NCI-H2081 treated with DMSO at 0.1 percent for 48 hours (cell line): ENCODE results near the gene SMAD3.

ENCODE experiments used
- DNase-seq: peaks from one replicate; lab custom pipeline; 2025; lab: John Stamatoyannopoulos, UW

SMAD3 gene

DNA sequence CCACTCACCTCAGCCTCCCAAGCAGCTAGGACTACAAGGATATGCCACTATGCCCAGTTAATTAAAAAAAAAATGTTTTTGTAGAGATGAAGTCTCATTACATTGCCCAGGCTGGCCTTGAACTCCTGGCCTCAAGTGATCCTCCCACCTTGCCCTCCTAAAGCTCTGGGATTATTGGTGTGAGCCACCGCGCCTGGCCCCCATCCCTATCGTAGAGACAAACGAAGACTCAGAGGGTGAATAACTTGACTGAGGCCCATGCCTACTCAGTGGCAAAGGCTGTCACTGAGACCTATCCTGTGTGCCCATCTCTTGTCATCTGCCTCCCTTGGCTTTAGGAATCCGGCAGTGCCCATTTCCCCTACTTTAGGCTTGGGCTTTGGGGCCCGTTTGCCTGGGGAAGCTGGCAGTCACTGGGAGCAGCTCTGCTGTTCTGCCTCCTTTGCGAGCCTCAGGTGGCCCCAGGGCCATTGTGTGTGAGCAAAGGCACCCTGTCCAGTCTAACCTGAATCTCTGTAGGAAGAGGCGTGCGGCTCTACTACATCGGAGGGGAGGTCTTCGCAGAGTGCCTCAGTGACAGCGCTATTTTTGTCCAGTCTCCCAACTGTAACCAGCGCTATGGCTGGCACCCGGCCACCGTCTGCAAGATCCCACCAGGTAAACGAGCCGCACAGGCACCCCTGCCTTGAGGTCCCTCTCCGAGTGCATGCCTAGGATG, 119.0 kb downstream of the SMAD3 start:
- DNase-seq, result no peak

DNA sequence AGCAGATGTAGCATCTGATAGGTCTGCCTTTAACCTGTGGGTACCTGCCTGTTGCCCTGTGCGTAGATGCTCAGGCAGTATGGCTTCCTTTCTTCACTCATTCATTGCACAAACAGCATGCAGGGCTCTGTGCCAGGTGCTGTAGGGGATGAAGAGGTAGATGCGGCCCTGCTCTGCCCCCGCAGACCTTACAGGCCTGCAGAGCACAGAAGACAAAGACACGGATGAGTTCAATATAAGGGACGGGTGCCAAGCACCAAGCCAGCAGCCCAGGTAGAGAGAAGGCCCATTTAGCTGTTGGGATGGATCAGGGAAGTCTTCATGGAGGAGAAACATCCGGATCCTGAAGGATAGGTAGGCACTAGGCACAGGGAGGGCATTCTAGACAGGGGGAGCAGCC, 119.6 kb downstream of the SMAD3 start:
- no peak for DNase-seq

DNA sequence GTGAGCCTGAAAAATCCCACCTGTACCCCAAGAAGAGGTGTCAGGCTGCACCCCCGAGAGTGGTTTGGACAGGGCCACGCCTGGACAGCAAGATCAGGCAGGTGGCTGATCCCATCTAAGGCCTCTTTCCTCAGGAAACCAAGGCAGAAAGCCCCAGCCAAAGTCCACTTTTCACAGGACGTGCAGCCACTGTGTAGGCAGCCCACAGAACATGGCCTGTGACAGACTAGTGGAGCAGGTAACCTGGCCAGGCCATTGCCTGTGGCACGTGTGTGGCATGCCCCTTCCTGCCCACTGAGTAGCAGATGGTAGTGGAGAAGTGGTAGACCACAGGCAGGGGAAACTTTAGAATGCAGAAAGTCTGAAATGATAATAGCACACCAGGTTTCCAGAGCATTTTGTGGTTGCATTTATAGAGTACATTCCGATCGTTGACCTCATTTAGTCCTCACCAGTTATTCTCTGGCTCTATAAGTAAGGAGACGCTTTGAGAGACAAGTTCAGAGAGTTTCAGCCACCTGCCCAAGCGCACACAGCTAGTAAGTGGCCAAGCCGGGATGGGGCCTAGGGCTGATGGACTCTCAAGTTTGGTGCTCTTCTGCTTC, 120.3 kb downstream of the SMAD3 start:
- DNase-seq, result no peak

DNA sequence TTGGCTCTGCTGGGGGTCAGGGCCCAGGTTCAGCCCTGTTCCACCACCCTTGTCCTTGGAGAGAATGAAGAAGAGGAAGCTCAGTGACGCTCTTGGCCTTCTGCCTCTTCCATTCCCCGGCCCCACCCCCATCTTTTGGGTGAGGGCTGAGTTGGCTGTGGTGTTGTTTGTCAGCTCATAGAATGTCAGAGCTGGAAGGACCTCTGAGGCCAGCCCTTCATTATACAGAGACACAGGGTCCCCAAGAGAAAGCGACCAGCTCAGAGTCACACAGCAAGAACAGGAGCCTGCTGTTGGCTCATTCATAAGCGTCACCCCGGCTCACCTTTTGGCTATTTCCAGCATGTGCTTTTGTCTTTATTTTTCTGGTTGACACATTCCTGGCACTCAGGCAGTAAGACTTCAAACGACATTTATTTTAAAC, 120.8 kb downstream of the SMAD3 start:
- DNase-seq, result no peak

DNA sequence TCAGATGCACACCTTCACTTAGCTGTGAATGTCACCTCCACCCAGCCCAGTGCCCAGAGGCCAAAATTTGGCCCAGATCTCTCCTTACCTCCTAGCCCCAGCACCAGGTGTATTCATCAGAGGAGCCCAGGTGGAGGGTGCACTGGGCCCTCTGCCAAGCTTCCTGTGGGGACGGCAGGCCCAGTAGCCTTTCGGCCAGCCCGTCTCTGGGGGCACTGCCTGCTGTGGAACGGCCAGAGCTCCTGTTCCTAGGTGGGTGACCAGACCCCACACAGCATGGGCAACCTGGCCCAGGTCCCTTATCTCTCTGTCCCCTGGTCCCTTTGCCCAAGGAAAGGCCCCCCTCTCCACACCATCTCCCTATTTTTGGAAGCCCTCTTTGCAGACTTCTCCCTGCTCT, 121.3 kb downstream of the SMAD3 start:
- no peak for DNase-seq

DNA sequence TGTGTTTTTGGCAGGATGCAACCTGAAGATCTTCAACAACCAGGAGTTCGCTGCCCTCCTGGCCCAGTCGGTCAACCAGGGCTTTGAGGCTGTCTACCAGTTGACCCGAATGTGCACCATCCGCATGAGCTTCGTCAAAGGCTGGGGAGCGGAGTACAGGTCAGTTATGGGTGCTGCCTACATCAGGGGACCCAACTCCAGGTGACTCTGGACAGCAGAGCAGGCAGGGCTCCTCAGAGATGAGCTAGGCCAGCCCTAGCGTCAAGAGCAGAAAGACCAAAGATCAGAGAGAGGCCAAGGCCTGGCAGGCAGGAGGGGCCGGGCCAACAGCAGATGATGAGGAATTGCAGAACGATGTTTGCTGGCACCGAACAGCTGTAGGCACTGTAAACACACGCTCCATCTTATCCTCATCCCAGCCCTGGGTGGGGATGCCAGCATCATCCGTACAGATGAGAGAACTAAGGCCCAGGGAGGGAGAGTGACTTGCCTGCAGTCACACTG, 122.0 kb downstream of the SMAD3 start:
- no peak for DNase-seq

DNA sequence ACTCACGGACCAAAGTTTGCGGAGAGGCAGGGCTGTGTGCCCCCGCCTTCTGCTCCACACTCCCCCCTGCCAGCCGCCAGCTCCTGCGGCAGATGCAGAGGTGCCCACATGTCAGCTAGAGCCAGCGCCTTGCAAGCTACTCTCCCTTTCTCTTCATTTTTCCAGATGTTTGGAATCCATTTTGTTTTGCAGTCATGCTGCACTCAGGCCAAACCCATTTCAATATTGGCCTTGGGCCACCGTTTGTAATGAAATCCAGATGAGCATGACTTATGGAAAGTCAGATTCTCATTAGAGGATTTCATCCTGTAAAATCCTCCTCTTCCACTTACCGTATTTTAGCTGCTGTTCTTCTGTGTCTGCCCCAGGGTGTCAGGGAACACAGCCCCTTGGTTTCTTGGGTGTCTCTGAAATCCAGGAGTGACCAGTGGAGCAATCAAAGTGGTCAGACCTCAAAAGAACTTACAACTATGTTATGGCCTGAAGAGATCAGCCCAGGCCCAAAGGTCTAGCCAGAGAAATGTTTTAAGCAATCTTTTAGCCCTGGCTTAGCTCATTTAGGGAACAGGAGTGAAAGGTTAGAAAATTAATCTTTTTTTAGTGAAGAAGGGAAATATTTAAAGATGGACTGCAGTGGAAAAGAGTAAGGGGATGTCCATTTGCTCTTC, 123.3 kb downstream of the SMAD3 start:
- no peak for DNase-seq

DNA sequence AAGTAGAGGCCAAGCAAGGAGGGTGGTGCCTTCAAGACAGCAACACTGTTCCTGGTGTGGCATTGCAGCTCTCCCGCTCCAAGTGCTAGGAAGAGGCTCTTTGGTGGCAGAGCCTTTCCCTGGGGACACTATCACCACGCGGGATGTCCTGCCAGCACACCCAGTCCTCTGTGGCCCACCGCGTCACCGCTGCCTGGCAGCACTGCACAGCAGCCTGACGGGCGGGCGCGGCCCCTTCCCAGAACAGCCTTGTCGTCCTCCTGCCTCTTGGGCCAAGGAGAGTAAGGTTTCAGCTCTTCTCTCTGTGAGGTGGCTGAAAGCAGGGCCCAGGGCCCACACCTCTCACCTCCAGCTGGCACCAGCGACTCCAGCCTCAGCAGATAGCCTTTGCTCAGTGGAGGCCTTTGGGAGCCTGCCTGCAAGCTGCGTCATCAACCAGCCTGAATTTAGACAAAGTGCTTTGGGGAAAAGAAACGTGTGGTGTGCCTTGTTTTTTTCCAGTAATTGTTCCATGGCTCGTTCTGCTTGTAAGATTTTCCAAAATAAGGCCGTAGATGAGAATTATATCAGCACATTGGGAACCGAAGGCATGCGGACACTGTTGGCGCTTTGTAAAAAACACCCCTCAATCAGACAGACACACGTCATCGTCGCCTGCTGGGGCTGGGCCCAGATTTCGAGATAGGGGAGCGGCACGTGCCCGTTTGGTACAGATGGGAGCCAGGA, 124.1 kb downstream of the SMAD3 start:
- DNase-seq, result no peak

DNA sequence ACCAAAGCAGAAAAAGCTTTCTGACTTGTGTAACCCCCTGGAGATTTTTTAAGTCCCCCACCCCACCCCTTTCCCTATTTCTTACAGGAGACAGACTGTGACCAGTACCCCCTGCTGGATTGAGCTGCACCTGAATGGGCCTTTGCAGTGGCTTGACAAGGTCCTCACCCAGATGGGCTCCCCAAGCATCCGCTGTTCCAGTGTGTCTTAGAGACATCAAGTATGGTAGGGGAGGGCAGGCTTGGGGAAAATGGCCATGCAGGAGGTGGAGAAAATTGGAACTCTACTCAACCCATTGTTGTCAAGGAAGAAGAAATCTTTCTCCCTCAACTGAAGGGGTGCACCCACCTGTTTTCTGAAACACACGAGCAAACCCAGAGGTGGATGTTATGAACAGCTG, 124.9 kb downstream of the SMAD3 start:
- DNase-seq, result no peak

DNA sequence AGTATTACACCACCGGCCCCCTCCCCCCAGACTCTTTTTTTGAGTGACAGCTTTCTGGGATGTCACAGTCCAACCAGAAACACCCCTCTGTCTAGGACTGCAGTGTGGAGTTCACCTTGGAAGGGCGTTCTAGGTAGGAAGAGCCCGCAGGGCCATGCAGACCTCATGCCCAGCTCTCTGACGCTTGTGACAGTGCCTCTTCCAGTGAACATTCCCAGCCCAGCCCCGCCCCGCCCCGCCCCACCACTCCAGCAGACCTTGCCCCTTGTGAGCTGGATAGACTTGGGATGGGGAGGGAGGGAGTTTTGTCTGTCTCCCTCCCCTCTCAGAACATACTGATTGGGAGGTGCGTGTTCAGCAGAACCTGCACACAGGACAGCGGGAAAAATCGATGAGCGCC, 125.4 kb downstream of the SMAD3 start:
- DNase-seq, result no peak

DNA sequence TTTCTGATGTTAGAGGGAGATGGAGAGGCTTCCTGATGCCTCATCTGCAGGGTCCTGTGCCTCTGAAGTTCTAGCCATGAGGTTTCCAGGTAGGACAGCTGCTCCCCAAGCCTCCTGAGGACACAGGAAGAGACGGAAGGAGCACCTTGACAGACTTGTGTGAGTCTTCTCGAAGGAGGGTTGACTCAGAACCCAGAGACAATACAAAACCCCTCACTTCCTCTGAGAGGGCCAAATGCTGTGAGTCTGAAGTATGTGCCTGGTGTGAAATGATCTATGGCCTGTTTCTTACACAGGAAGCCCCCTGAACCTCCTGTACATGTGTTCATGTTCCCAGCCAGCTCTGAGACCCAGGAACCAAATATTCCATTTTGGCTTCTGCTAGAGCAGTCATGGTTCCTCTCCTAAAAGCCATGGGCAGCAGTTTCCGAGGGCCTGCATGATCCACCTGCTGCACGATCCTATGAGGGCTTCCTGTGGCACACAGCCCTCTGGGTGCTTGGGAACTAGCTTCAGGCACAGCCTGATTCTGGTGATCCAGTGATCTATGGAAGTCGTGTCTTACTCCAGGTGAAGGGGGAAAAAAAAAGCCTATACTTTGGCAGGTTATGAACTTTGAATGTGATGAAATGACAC, 126.9 kb downstream of the SMAD3 start:
- DNase-seq, result no peak

DNA sequence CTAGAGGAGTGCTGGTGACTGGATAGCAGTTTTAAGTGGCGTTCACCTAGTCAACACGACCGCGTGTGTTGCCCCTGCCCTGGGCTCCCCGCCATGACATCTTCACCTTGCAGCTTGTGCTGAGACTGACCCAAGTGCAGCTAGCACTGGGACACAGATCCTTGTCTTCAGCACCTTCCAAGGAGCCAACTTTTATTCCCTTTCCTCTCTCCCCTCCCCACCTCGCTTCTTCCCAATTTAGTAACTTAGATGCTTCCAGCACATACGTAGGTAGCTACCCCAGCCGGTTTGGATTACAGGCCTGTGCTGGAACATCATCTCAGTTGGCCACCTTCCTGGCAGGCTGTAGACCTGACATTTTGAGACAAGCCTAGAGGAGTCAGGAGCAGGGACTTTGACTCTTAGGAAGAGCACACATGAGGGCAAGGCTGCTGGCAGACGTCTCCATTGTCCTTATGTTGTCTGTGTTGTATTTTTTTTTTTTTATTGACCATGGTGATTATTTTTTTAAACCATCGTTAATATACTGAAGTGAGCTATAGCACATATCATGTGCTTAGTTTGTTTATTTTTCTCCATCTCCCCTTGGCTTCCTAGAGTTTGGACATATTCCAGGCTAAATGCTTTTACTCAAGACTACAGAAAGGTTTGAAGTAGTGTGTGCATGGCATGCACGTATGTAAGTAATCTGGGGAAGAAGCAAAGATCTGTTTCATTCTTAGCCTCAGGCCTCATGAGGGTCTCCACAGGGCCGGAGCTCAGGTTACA, 128.0 kb downstream of the SMAD3 start:
- no peak for DNase-seq

DNA sequence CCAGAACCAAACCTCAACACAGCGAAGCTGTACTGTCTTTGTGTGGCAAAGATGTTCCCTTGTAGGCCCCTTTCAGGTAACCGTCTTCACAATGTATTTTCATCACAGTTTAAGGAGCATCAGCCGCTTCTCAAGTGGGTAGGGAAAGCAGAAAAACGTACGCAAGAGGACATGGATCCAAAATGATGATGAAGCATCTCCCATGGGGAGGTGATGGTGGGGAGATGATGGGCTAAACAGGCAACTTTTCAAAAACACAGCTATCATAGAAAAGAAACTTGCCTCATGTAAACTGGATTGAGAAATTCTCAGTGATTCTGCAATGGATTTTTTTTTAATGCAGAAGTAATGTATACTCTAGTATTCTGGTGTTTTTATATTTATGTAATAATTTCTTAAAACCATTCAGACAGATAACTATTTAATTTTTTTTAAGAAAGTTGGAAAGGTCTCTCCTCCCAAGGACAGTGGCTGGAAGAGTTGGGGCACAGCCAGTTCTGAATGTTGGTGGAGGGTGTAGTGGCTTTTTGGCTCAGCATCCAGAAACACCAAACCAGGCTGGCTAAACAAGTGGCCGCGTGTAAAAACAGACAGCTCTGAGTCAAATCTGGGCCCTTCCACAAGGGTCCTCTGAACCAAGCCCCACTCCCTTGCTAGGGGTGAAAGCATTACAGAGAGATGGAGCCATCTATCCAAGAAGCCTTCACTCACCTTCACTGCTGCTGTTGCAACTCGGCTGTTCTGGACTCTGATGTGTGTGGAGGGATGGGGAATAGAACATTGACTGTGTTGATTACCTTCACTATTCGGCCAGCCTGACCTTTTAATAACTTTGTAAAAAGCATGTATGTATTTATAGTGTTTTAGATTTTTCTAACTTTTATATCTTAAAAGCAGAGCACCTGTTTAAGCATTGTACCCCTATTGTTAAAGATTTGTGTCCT, 129.0 kb downstream of the SMAD3 start:
- DNase-seq, result no peak

DNA sequence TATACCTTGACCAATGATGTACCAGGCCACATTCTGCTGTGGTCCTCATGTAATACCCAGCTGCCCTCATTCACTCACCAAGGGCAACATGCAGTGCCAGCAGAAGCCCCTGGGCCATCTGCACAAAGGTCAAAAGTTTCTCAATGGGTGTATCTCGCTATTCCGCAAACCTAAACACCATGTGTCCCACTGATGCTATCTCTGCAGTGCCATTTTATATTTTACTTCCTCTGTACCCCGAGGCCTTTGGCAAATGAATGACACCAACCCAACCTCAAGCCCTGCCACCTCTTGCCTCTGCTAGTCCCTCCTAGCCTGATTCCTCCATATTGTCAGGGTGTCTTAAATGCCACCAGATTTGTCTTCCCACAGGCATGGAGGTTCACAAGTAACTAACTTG, 129.9 kb downstream of the SMAD3 start:
- no peak for DNase-seq

DNA sequence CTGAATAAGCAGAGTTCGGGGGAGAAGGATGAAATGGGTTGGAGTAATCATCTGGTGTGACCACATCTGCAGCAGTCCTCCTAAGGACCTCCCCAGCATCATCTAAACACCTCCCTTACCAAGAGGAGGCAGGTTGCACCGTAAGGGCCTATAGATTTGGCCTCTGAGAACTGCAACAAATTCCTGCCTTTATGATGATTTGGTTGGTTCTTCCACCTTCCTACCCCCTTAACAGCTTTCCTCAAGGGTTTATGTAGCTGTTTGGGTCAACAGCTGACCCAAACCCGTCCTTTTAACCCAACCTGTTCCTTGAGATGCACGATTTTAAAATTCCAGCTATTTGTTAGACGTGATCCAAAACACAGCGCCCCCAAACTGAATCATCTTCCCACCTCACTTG, 130.8 kb downstream of the SMAD3 start:
- no peak for DNase-seq

DNA sequence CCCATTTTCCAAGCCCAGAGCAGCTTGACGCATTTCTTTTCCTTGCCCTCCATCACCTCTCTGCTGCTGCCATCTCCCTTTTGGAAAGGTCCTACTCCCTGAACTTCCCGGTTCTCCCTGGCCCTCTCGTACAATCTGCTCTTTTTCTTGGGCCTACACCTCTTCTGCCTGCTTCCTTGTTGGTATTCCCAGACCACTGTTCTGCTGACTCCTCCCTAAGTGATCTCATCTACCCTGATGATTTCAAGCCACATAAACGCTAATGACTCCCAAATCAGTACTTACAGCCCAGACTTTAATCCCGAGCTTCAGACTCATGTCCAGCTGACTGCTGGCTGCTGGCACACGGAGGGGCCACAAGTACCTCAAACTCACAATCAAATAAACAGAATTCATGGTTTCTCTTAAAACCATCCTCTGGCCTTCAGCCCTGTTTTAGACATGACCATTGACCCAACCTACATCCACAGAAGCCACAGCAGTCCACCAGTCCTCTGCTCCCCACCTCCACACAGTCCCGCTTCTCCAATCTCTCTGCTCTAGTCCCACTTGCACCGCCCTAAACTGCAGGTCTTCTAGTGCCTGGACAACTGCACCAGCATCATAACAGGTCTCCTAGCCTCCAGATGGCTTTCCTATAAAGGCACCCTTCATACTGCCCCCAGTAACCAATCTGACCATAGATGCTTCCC, 131.4 kb downstream of the SMAD3 start:
- DNase-seq, result no peak

DNA sequence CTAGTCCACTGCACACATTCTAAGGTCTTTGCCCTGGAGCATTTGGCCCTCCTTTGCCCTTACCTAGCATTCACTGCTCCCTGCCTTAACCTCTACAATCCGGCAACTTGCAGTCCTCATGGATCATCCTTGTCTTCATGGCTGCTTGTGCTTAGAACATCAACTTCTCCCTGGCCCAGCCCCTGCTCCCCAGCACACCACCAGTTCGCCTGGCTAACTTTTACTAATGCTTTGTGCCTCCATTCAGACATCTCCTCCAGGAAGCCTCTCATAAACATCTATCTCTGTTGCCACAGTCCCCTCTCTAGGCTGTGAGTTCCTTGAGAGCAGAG, 131.9 kb downstream of the SMAD3 start:
- no peak for DNase-seq

DNA sequence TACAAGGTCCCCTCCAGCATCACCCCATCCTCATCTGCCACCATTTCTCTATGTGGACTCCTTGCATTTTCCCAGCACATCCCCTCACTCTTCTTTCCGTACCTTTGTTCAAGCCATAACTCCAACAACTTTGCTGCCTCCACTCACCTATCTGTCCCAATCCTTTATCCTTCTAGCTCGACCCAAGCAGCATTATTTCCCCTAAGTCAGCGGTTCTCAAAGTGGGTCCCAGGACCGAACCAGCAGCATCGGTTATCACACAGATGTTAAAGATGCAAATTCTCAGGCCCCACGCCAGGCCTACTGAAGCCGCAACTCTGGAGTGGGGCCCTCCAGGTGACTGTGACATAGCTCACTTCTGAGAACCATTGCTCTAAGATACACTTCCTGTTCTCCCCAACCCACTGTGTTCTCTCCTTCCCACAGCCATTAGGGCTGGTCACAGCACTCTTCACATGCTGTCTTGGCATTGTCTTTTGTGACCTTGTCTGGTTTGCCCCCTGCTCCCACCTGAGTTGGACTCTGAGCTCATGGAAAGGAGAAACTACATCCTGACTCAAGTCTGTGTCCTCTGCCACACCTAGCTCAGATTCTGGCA, 132.9 kb downstream of the SMAD3 start:
- no peak for DNase-seq

DNA sequence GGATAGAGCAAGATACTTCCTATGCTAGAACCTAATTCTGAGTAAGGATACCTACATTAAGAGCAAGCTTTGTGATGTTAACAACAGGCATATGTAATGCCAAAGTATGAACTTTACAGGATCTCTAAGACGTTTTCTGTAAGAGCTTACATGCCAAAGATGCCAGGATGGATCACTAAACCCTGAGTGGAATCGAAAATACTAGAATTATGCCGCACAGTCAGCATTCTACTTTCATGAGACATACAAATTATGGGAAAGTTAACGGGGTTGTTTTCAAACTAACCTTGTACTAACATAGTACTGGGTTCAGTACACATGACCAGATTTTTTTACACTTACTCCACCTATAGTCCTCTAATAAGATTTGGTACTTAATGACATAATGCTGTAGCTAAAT, 134.0 kb downstream of the SMAD3 start:
- no peak for DNase-seq
